ENCODE results near the gene MRPS35. TPM values are rescaled to one million over a fixed set of nuclear protein-coding genes. Genes with fewer than 3 reads are reported as not detected.

MRPS35 gene
- total RNA-seq (10 to 100 TPM; 27.9 to 44.4 (median 35.5) TPM), polyA plus RNA-seq (10 to 100 TPM; 23.3 to 43.4 TPM)
- long read RNA-seq, donor 1, transcript MRPS35-201 (8 exons, 1,888 nt) = major isoform, 300 of 328 reads
- long read RNA-seq, donor 1, transcript MRPS35-203 (7 exons, 1,715 nt) = minor isoform, 10 of 328 reads
- long read RNA-seq, donor 1, partial matches to known transcripts = 8 of 328 reads
- long read RNA-seq, donor 1, other reads (novel, unspliced or antisense) = 10 of 328 reads
- long read RNA-seq, donor 2, transcript MRPS35-201 (8 exons, 1,888 nt) = major isoform, 22 of 22 reads
- long read RNA-seq, donor 2, partial matches to known transcripts = 0 of 22 reads
- long read RNA-seq, donor 2, other reads (novel, unspliced or antisense) = 0 of 22 reads
- long read RNA-seq, donor 3, transcript MRPS35-201 (8 exons, 1,888 nt) = major isoform, 66 of 73 reads
- long read RNA-seq, donor 3, transcript MRPS35-203 (7 exons, 1,715 nt) = minor isoform, 5 of 73 reads
- long read RNA-seq, donor 3, partial matches to known transcripts = 1 of 73 reads
- long read RNA-seq, donor 3, other reads (novel, unspliced or antisense) = 1 of 73 reads

DNA sequence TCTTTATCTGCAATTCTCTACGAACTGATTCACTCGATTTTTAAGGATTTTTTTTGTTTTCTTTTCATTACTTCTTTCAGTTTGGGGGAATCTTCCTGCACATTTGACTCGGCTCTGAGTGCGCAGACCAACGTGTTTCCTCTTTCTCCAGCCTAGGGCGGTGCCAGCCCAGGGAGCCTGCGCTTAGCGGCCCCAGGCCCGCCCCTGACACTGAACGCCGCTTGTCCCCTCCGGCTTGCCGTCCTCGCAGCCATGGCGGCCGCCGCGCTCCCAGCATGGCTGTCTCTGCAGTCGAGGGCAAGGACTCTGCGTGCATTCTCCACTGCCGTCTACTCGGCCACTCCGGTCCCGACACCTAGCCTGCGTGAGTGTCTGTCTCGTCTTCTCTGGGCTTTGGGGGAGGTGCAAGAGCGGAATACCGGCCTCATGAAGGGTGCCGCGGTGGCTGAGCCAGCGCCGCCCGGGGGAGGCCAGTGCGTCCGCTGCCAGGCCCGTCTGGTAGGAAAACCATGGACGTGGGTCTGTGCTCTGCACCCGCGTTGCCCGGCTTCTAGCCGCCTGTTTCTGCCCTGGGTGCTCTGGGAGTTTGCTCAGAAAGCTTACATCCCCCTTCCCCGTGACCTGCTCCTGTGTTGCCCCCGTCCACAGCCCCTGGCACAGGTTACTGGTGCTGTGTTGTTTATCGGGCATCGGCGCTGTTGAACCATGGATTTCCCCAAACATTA is at the start of gene MRPS35:
MRPS35 (plus strand) TSS at position 241 of the 725 bp plus-strand sequence; CDS start at position 253, 12 bp downstream.
- Histone ChIP-seq H3K36me3 (no peaks in the 10 kb centered on the region), H3K27ac (peak within 1 kb of the TSS; percentile 31 to 60), H3K27me3 (no peaks in the 10 kb centered on the region), H3K9me3 (no peaks in the 10 kb centered on the region), H3K4me3 (peak within 1 kb of the TSS; percentile 66), H3K4me1 (ENCODE audit: insufficient read depth) (peaks cover 2% of the 10 kb centered on the region)
- DNase-seq = peak; percentile 86 to 93 (median 91)
- 0% methylated on average over 46 of the region's 46 CpGs for WGBS, 3 donors
- intact Hi-C loops (cut with DNase I) = no loop called here
- TF ChIP-seq, protein P1, sequence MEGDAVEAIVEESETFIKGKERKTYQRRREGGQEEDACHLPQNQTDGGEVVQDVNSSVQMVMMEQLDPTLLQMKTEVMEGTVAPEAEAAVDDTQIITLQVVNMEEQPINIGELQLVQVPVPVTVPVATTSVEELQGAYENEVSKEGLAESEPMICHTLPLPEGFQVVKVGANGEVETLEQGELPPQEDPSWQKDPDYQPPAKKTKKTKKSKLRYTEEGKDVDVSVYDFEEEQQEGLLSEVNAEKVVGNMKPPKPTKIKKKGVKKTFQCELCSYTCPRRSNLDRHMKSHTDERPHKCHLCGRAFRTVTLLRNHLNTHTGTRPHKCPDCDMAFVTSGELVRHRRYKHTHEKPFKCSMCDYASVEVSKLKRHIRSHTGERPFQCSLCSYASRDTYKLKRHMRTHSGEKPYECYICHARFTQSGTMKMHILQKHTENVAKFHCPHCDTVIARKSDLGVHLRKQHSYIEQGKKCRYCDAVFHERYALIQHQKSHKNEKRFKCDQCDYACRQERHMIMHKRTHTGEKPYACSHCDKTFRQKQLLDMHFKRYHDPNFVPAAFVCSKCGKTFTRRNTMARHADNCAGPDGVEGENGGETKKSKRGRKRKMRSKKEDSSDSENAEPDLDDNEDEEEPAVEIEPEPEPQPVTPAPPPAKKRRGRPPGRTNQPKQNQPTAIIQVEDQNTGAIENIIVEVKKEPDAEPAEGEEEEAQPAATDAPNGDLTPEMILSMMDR (IDR thresholded peaks at IDR 0.05) = no peak
- peak; percentile 25 for TF ChIP-seq POLR2A (IDR thresholded peaks at IDR 0.05)

DNA sequence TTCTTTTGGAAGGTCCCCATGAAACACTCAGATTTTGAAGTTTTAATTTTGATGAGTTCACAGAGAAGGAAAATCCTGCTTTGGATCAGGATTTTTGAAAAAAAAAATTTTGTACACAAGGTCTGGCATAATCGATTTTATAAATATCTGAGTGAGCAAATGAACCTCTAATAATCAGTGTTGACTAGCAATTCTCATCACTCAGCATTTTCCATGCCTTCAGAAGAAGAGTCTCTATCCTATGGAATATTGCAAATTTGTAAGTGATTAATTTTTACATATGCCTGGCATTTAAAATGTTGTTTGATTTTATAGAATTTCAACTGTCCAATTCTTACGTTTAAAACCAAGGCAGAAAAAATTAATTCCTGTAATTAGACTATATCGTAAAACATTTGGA is 44.9 kb upstream of the MRPS35 start:
- Histone ChIP-seq H3K27ac (no peak overlapping the region), H3K27me3 (no peaks in the 10 kb centered on the region), H3K4me3 (no peak overlapping the region), H3K36me3 (no peaks in the 10 kb centered on the region), H3K9me3 (no peaks in the 10 kb centered on the region), H3K4me1 (ENCODE audit: insufficient read depth) (no peaks in the 10 kb centered on the region)
- no peak for TF ChIP-seq EP300 (IDR thresholded peaks at IDR 0.05)
- intact Hi-C loops (cut with DNase I) = no loop called here
- no peak for DNase-seq
- 70 to 86% (median 85%) methylated on average over 3 of the region's 3 CpGs for WGBS, 3 donors

DNA sequence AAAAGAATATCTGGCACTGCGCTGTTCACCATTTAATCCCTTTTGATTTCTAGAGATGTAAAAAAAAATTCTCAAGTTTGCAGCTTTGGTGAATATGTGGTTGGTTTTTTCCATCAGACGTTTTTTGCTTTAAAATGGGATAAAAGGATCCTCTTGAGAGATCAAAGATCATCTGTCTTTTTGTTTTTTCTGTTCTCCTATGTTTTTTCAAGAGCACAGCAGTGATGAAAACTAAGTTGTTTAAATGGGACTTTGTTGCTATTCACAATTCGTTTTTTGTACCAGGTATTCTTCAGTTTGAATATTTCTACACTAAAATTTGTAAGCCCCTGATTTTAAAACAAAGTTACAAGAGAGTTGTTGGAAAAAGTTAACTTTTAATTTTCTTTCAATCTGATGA is 44.1 kb upstream of the MRPS35 start:
- DNase-seq = no peak

DNA sequence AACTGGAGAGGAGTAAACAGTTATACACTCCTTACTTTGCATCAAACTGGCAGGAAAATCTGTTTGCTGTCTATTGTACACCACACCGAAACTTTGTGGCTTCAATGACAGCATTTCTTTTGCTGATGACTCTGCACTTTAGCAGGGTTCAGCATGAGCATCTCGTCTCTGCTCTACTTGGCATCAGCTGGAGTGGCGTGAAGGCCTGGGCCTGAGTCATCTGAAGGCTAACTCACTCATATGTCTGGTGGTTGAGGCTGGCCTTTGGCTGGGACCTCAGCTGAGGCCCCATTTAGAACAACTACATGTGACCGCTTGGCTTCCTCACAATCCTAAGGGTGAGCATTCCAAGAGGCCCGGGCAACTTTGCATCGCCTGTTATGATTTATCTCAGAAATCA is 43.1 kb upstream of the MRPS35 start:
- no peak for TF ChIP-seq EP300 (IDR thresholded peaks at IDR 0.05)
- no peak for TF ChIP-seq POLR2A (IDR thresholded peaks at IDR 0.05)
- TF ChIP-seq, protein P1 (IDR thresholded peaks at IDR 0.05) = no peak
- 84 to 94% (median 93%) methylated on average over 6 of the region's 6 CpGs for WGBS, 3 donors
- Histone ChIP-seq H3K27me3 (no peaks in the 10 kb centered on the region), H3K4me1 (ENCODE audit: insufficient read depth) (no peaks in the 10 kb centered on the region), H3K27ac (no peak overlapping the region), H3K9me3 (no peaks in the 10 kb centered on the region), H3K4me3 (no peak overlapping the region), H3K36me3 (no peaks in the 10 kb centered on the region)
- intact Hi-C loops (cut with DNase I) = no loop called here
- DNase-seq = no peak

More for the DNA sequence above, 44.1 kb upstream of the MRPS35 start:
- Histone ChIP-seq H3K4me3 (no peak overlapping the region), H3K27me3 (no peaks in the 10 kb centered on the region), H3K27ac (no peak overlapping the region), H3K4me1 (ENCODE audit: insufficient read depth) (no peaks in the 10 kb centered on the region), H3K36me3 (no peaks in the 10 kb centered on the region), H3K9me3 (no peaks in the 10 kb centered on the region)
- intact Hi-C loops (cut with DNase I) = no loop called here
- 53 to 63% (median 63%) methylated on average over 3 of the region's 3 CpGs for WGBS, 3 donors
- TF ChIP-seq EP300 (IDR thresholded peaks at IDR 0.05) (no peak), POLR2A (IDR thresholded peaks at IDR 0.05) (no peak)
- TF ChIP-seq, protein P1 (IDR thresholded peaks at IDR 0.05) = no peak

Data from ovary (tissue), 10 donors.